Keratinocyte (primary cell): ENCODE data around the gene TSPAN10.

Experiments used
- EZH2 ChIP-seq: IDR thresholded peaks from one replicate; pipeline ENCODE4 v1.6.1; 2012; ENCODE audit warnings: inconsistent platforms, mild to moderate bottlenecking, low read length, moderate library complexity
- TF ChIP-seq, protein P1 (sequence below), 3 experiments: IDR thresholded peaks in 1 of 3; conservative IDR thresholded peaks in 1 of 3; optimal IDR thresholded peaks in 1 of 3; 2 replicates in 2 of 3; 3 replicates in 1 of 3; pipeline versions ENCODE3 to v1.5.1; 2011; ENCODE audit warnings: low read length in 3 of 3, mild to moderate bottlenecking in 3 of 3, moderate library complexity in 2 of 3, control low read depth in 1 of 3, inconsistent platforms in 1 of 3; ENCODE audit not compliant: insufficient read depth in 2 of 3; ENCODE audit errors: extremely low read depth in 1 of 3

DNA sequence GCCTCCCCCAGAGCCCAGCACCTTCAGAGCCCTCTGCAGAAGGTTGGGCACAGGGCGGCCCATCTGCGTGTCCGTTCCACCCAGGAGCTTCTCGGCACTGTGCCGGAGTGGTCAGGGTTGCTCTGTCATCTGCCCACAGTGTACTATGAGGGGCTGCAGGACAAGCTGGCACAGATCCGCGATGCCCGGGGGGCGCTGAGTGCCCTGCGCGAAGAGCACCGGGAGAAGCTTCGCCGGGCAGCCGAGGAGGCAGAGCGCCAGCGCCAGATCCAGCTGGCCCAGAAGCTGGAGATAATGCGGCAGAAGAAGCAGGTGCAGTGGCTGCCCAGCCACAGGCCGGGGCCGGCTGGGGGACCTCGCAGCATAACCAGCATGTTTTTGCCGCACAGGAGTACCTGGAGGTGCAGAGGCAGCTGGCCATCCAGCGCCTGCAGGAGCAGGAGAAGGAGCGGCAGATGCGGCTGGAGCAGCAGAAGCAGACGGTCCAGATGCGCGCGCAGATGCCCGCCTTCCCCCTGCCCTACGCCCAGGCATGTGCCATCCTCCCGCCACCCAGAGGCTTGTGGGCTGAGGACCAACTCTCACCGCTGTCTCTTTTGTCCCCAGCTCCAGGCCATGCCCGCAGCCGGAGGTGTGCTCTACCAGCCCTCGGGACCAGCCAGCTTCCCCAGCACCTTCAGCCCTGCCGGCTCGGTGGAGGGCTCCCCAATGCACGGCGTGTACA lies 59.4 kb downstream of the TSPAN10 start:
- TF ChIP-seq, protein P1, sequence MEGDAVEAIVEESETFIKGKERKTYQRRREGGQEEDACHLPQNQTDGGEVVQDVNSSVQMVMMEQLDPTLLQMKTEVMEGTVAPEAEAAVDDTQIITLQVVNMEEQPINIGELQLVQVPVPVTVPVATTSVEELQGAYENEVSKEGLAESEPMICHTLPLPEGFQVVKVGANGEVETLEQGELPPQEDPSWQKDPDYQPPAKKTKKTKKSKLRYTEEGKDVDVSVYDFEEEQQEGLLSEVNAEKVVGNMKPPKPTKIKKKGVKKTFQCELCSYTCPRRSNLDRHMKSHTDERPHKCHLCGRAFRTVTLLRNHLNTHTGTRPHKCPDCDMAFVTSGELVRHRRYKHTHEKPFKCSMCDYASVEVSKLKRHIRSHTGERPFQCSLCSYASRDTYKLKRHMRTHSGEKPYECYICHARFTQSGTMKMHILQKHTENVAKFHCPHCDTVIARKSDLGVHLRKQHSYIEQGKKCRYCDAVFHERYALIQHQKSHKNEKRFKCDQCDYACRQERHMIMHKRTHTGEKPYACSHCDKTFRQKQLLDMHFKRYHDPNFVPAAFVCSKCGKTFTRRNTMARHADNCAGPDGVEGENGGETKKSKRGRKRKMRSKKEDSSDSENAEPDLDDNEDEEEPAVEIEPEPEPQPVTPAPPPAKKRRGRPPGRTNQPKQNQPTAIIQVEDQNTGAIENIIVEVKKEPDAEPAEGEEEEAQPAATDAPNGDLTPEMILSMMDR (optimal IDR thresholded peaks at IDR 0.05 in 1 of 3, IDR thresholded peaks at IDR 0.05 in 1 of 3, conservative IDR thresholded peaks at IDR 0.05 in 1 of 3; ENCODE audit: extremely low read depth in 1 of 3, insufficient read depth in 2 of 3, low read length in 3 of 3), result no peak
- no peak for TF ChIP-seq EZH2
